GM12878 (cell line): Measurements from ENCODE around the gene GALNT9. TPM values are rescaled to one million over a fixed set of nuclear protein-coding genes. Genes with fewer than 3 reads are reported as not detected.

Source experiments
- ATAC-seq: fragments of 200-7000 bp; cut with Tn5 transposase; 3 replicates; pipeline ENCODE4 v1.9.1; 2020; ENCODE audit warnings: mild to moderate bottlenecking, moderate library complexity
- BruUV-seq: library from RNA; stranded (reverse); fragments of 400-500 nt; replicated peaks from 2 replicates; lab custom pipeline; 2021; lab: Mats Ljungman, UMichigan
- CTCF ChIA-PET: fragments of 300-600 bp; sonication (Branson Sonifier 250); formaldehyde crosslinking; extraction: SDS; loops from one replicate; lab custom pipeline; 2021; ENCODE audit warnings: inconsistent platforms; lab: Yijun Ruan, JAX
- POLR2A ChIA-PET: fragments of 350-600 bp; formaldehyde crosslinking; extraction: SDS; loops from one replicate; lab custom pipeline; 2021; ENCODE audit warnings: inconsistent platforms; lab: Charles Lee
- RAD21 ChIA-PET: fragments of 300-600 bp; sonication (Branson Sonifier 250); formaldehyde crosslinking; loops from one replicate; lab custom pipeline; 2023; ENCODE audit warnings: antibody characterized with exemption; ENCODE audit not compliant: unreplicated experiment; lab: Charles Lee
- SMC1A ChIA-PET: fragments of 300-600 bp; sonication (Branson Sonifier 250); formaldehyde crosslinking; loops from one replicate; lab custom pipeline; 2023; ENCODE audit not compliant: unreplicated experiment, uncharacterized antibody; lab: Charles Lee
- DNase-seq: peaks from one replicate; pipeline ENCODE4 v3.0.0-alpha.2; 2011; ENCODE audit warnings: low read depth, low spot score
- FAIRE-seq: peaks from 3 replicates; lab custom pipeline; 2011; peaks lifted over from hg19 to GRCh38; lab: Jason Lieb, UNC
- H2AFZ ChIP-seq: 2 replicates; pipeline ENCODE4 v1.6.0; 2011; ENCODE audit warnings: low read depth, low read length, control low read depth; ENCODE audit not compliant: control insufficient read depth
- H3K27ac ChIP-seq: 2 replicates; pipeline ENCODE4 v1.5.1; 2011; ENCODE audit warnings: control low read depth; ENCODE audit not compliant: control insufficient read depth, insufficient read depth
- H3K27me3 ChIP-seq, 2 experiments: replicated peaks in 1 of 2; 2 replicates each; pipeline versions ENCODE4 v1.6.0 to v1.6.1; 2011; ENCODE audit warnings: low read length in 1 of 2; ENCODE audit not compliant: control insufficient read depth in 2 of 2, insufficient read depth in 2 of 2
- H3K36me3 ChIP-seq, 2 experiments: 2 replicates each; pipeline ENCODE4 v1.5.1; 2011; ENCODE audit warnings: low read length in 1 of 2; ENCODE audit not compliant: control insufficient read depth in 2 of 2, insufficient read depth in 2 of 2
- H3K4me1 ChIP-seq: 2 replicates; pipeline ENCODE4 v1.6.1; 2011; ENCODE audit warnings: mild to moderate bottlenecking, low read length, moderate library complexity, mixed read lengths; ENCODE audit not compliant: control insufficient read depth, insufficient read depth
- H3K4me2 ChIP-seq: 2 replicates; pipeline ENCODE4 v1.6.0; 2011; ENCODE audit warnings: control low read depth; ENCODE audit not compliant: control insufficient read depth, insufficient read depth
- H3K4me3 ChIP-seq: fragments of 200-600 bp; sonication (generic); 2 replicates; pipeline ENCODE4 v1.5.1; 2016
- H3K79me2 ChIP-seq: 2 replicates; pipeline ENCODE4 v1.6.0; 2011; ENCODE audit warnings: low read length; ENCODE audit not compliant: control insufficient read depth, insufficient read depth
- H3K9ac ChIP-seq: 2 replicates; pipeline ENCODE4 v1.8.0; 2011; ENCODE audit warnings: low read length, control low read depth, mixed read lengths; ENCODE audit not compliant: control insufficient read depth, insufficient read depth
- H3K9me3 ChIP-seq: replicated peaks from 3 replicates; pipeline ENCODE4 v1.5.1; 2011; ENCODE audit warnings: mild to moderate bottlenecking, low read length; ENCODE audit not compliant: control insufficient read depth, insufficient read depth
- H4K20me1 ChIP-seq: 2 replicates; pipeline ENCODE4 v1.6.0; 2011; ENCODE audit not compliant: control insufficient read depth, insufficient read depth
- ATF3 ChIP-seq: IDR thresholded peaks from 2 replicates; pipeline ENCODE4 v1.6.1; 2011; ENCODE audit warnings: low read depth, mild to moderate bottlenecking, low read length, moderate library complexity, borderline replicate concordance; ENCODE audit errors: extremely low read depth
- FOXK2 ChIP-seq: fragments of 450-650 bp; IDR thresholded peaks from 2 replicates; pipeline ENCODE4 v1.6.1; 2017; ENCODE audit warnings: mild to moderate bottlenecking, moderate library complexity
- JUND ChIP-seq: IDR thresholded peaks from 2 replicates; pipeline ENCODE4 v1.6.1; 2012; ENCODE audit warnings: low read depth, mild to moderate bottlenecking, low read length, improper control_type of control experiment, moderate library complexity
- LARP7 ChIP-seq: fragments of 450-650 bp; IDR thresholded peaks from 2 replicates; pipeline ENCODE4 v1.6.1; 2017; ENCODE audit warnings: mild to moderate bottlenecking
- MYB ChIP-seq: fragments of 150-350 bp; IDR thresholded peaks from 2 replicates; pipeline ENCODE4 v1.6.1; 2014; ENCODE audit warnings: mild to moderate bottlenecking, low read depth, low read length, borderline replicate concordance
- NR2F1 ChIP-seq: fragments of 450-650 bp; conservative IDR thresholded peaks from 2 replicates; pipeline ENCODE4 v1.6.1; 2017; ENCODE audit warnings: mild to moderate bottlenecking
- PRDM15 ChIP-seq: fragments of 450-650 bp; formaldehyde crosslinking; IDR thresholded peaks from 2 replicates; pipeline ENCODE4 v1.4.0; 2020; ENCODE audit warnings: mild to moderate bottlenecking, moderate library complexity
- RELB ChIP-seq: fragments of 450-650 bp; IDR thresholded peaks from 2 replicates; pipeline ENCODE4 v1.6.1; 2017; ENCODE audit warnings: low read depth, mild to moderate bottlenecking, moderate library complexity
- RUNX3 ChIP-seq: IDR thresholded peaks from 2 replicates; pipeline ENCODE4 v1.6.1; 2012; ENCODE audit warnings: low read length, inconsistent platforms
- SUZ12 ChIP-seq: fragments of 200-600 bp; sonication (generic); IDR thresholded peaks from one replicate; pipeline ENCODE4 v1.6.1; 2018; ENCODE audit warnings: antibody characterized with exemption, mild to moderate bottlenecking; ENCODE audit not compliant: unreplicated experiment
- USF1 ChIP-seq: IDR thresholded peaks from 2 replicates; pipeline ENCODE4 v1.6.1; 2011; ENCODE audit warnings: borderline replicate concordance, low read depth, mild to moderate bottlenecking, moderate library complexity, mixed read lengths, low read length; ENCODE audit not compliant: insufficient read depth; ENCODE audit errors: extremely low read length
- ZSCAN29 ChIP-seq: fragments of 450-650 bp; IDR thresholded peaks from 2 replicates; pipeline ENCODE4 v1.6.1; 2017; ENCODE audit warnings: mild to moderate bottlenecking, moderate library complexity
- WGBS: methylation state at CpG from one replicate; pipeline ENCODE4 v1.1.6; 2016; ENCODE audit warnings: low lambda C conversion rate; ENCODE audit not compliant: insufficient replicate concordance, insufficient coverage; ENCODE audit errors: missing lambda C conversion rate; 5-methylcytosine and 5-hydroxymethylcytosine counted together
- in situ Hi-C: fragments of 300-500 bp; cut with MboI; formaldehyde crosslinking; loops from 9 replicates; pipeline ENCODE4 v1.14.3; 2018; ENCODE audit warnings: mixed read lengths
- intact Hi-C: fragments of 100-400 bp; cut with micrococcal nuclease; formaldehyde crosslinking; loops from one replicate; pipeline ENCODE4 v1.14.2; 2022; ENCODE audit not compliant: unreplicated experiment
- polyA plus RNA-seq, 11 experiments: library from polyadenylated mRNA; depleted of rRNA in 4 of 11; unstranded in 6 of 11; stranded (reverse) in 5 of 11; fragments of >200 nt; fragmentation: Nextera tagmentation in 4 of 11; fragmentation: Illumina TruSeq in 1 of 11; extraction: Ambion mirVana in 4 of 11; extraction: Trizol in 1 of 11; gene quantifications; 1 replicate in 1 of 11; 2 replicates in 10 of 11; pipeline versions ENCODE4 v1.2.1 to v1.2.3, GENCODE V29; 2011 to 2016; ENCODE audit warnings: inconsistent platforms in 2 of 11, missing spikeins in 2 of 11, low read depth in 1 of 11
- total RNA-seq, 4 experiments: library from RNA; depleted of rRNA in 3 of 4; stranded (reverse); fragments of >200 nt in 3 of 4; fragmentation: Illumina TruSeq in 1 of 4; extraction: Trizol in 1 of 4; gene quantifications; 2 replicates each; pipeline versions ENCODE4 v1.2.1 to v1.2.3, GENCODE V29; 2013 to 2021

Gene GALNT9
- total and polyA plus RNA-seq, 10 of the 15 experiments (the other 5 are each of a cell fraction or from before 2014, with no cell fraction given) = 0.04 TPM; not detected in 9

GRCh38 chr12:132356691-132357622 lies 27.6 kb upstream of the GALNT9 start:
- BruUV-seq = no TSS peak
- ChIA-PET CTCF (no interaction called here), POLR2A (no interaction called here), RAD21 (no interaction called here), SMC1A (no interaction called here)
- H3K4me1 ChIP-seq = no peaks in the 10 kb centered on the region
- no peak for TF ChIP-seq ATF3
- no peak for TF ChIP-seq RUNX3
- TF ChIP-seq LARP7 = no peak
- TF ChIP-seq ZSCAN29 = no peak
- TF ChIP-seq MYB = no peak
- TF ChIP-seq RELB = no peak
- TF ChIP-seq JUND = no peak
- no peak for TF ChIP-seq PRDM15 (CRISPR knock-in tag)
- TF ChIP-seq FOXK2 = no peak
- no peak for TF ChIP-seq USF1
- TF ChIP-seq SUZ12 = no peak
- TF ChIP-seq NR2F1 = no peak
- no peaks in the 10 kb centered on the region for H3K27me3 ChIP-seq
- H3K9me3 ChIP-seq = peaks cover 5% of the 10 kb centered on the region; the same call in 1 of the 3 replicates
- H3K27ac ChIP-seq = no peak overlapping the region
- H4K20me1 ChIP-seq = no peaks in the 10 kb centered on the region
- no peak overlapping the region for H3K4me2 ChIP-seq
- FAIRE-seq (no peak), ATAC-seq (no peak), DNase-seq (no peak)
- H3K9ac ChIP-seq = no peak overlapping the region
- H3K79me2 ChIP-seq = no peaks in the 10 kb centered on the region
- intact Hi-C loops (no loop called here), in situ Hi-C loops (no loop called here)
- H2AFZ ChIP-seq = no peak overlapping the region
- 39% methylated on average over 37 of the region's 37 CpGs for WGBS
- H3K36me3 ChIP-seq = no peaks in the 10 kb centered on the region
- H3K4me3 ChIP-seq = no peak overlapping the region
